GM13977 (cell line): ENCODE results near the gene DHRSX.
"Not testable (repeated sequence)": the region's sequence is repeated elsewhere in the genome, so short reads cannot be mapped to it uniquely, and the experiment has no call there.

Source experiments
- DNase-seq: peaks from one replicate; pipeline ENCODE4 v3.0.0; 2012; ENCODE audit warnings: low spot score
- in situ Hi-C: fragments of 300-500 bp; cut with MboI; formaldehyde crosslinking; loops from one replicate; pipeline ENCODE4 v1.12.0; 2022; ENCODE audit warnings: low sequenced_read_pairs, low pct_unique_long_range_greater_than_20kb, mixed read lengths, inconsistent platforms; ENCODE audit not compliant: unreplicated experiment
- TF ChIP-seq, protein P1 (sequence below): IDR thresholded peaks from 2 replicates; pipeline ENCODE4 v1.5.1; 2012; ENCODE audit warnings: mild to moderate bottlenecking, control low read depth; ENCODE audit not compliant: insufficient read depth; ENCODE audit errors: extremely low read depth, missing control alignments

DHRSX gene

DNA sequence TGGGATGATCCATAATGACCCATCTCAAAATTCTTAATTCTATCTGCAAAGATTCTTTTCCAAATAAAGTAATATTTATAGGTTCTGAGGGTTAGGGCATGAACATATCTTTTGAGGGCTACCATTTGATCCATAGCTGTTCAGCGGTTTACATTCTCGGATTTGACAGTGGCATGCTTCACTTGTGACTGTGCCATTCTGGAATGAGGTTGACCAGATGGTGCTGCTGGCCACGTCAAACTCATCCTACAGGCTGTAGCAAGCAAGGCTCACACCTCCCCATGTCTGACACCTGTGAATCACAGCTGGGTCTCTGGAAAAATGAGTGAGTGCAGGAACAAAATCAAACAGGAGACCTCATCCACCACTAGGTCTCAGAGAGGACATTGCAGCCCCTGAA is 280.5 kb downstream of the DHRSX start:
- in situ Hi-C loops: no loop called here
- TF ChIP-seq, protein P1, sequence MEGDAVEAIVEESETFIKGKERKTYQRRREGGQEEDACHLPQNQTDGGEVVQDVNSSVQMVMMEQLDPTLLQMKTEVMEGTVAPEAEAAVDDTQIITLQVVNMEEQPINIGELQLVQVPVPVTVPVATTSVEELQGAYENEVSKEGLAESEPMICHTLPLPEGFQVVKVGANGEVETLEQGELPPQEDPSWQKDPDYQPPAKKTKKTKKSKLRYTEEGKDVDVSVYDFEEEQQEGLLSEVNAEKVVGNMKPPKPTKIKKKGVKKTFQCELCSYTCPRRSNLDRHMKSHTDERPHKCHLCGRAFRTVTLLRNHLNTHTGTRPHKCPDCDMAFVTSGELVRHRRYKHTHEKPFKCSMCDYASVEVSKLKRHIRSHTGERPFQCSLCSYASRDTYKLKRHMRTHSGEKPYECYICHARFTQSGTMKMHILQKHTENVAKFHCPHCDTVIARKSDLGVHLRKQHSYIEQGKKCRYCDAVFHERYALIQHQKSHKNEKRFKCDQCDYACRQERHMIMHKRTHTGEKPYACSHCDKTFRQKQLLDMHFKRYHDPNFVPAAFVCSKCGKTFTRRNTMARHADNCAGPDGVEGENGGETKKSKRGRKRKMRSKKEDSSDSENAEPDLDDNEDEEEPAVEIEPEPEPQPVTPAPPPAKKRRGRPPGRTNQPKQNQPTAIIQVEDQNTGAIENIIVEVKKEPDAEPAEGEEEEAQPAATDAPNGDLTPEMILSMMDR: no peak
- DNase-seq: no peak

DNA sequence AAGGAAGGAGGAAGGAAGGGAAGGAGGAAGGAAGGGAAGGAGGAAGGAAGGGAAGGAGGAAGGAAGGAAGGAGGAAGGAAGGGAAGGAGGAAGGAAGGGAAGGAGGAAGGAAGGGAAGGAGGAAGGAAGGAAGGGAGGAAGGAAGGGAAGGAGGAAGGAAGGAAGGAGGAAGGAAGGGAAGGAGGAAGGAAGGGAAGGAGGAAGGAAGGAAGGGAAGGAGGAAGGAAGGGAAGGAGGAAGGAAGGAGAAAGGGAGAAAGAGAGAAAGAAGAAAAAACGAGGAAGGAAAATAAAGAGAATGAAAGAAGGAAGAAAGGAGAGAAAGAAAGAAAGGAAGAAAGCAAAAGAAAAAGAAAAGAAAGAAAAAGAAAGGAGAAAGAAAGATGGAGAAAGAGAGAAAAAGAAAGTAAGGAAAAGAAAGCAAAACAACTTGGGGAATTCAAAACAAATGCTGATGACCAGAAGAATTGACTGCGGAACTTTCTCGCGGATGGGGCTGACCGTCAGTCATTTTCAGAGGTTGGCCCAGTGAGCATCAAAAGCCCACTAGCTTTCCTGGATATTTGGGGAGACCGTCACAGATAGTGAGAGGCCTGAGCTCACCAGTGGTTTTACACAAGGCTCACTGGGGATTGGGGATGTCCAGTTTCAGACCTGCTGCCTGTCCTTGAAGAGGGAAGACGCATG is 286.5 kb downstream of the DHRSX start:
- DNase-seq, in situ Hi-C loops: not testable (repeated sequence)

DNA sequence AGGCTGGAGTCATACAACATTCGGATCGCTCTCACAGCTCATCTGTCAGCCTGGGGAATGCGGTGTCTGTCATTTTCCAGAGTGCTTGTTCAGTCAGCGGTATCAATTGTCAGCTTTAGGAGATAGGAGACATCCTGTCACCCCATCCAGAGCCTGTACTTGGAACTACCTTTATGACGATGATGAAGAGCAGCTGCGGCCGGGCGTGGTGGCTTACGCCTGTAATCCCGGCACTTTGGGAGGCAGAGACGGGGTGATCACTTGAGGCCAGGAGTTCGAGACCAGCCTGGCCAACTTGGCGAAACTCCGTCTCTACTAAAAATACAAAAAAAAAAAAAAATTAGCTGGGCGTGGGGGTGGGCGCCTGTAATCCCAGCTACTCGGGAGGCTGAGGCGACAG is 289.1 kb downstream of the DHRSX start:
- in situ Hi-C loops, DNase-seq: not testable (repeated sequence)

DNA sequence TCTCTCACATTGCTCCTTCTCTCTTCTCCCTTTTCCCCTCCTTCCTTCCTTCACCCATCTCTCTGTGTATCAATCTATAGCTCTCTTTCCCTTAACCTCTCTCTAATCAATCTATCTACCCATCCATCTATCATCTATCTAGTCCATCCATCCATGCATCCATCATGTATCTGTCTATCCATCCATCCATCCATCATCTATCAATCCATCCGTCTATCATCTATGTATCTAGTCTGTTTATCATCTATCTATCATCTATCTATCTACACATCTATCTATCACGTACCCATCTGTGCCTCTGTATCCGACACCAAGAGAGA is 307.5 kb downstream of the DHRSX start:
- DNase-seq: no peak
- TF ChIP-seq, protein P1: no peak
- in situ Hi-C loops: no loop called here

DNA sequence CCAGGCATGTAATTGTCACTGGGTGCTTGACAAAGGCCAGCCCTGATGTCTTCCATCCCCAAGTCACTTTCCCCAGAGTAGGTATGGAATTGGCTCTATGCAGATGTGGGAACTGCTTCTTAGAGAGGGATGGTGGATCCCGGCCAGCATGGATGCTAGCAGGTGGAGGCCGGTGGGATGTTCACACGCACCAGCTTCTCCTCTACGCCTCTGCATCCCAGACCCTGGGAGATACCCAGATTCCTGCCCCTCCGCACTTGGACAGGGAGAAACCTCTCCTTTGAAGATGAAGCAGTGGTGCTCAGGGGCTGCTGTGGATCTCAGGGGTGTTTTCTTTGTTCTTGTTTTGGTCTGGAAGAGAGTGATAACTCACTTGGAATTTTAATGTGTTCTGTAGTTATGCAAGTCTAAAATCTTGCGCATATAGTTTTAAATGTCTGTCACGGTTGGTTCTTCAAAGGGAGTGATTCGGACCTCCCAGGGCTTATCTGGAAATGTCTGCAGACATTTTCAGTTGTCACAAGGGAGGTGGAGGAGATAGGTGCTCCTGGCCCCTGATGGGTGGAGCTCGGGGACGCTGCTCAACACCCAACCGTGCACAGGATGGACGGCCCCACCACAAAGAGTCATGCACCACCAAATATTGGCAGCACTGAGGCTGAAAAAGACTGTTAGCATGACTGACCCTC is 308.0 kb downstream of the DHRSX start:
- in situ Hi-C loops: no loop called here
- DNase-seq: no peak
- TF ChIP-seq, protein P1: no peak

DNA sequence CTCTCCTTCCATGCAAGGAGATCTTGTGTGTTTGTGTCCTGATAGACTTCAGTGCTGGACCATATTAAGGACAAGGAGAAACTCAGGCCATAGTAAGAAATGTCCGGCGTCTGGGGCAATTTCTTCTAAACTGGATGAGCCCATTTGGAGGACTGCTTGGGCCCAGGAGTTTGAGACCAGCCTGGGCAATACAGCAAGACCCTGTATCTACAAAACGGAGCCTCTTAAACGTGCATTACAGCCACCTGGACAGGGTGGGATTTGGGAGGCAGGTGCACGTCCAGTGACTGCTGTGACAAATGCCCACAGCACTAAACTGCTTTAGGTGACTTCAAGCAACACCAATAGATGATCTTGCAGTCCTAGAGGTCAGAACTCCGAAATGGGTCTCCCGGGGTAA is 311.9 kb downstream of the DHRSX start:
- DNase-seq: no peak
- in situ Hi-C loops: no loop called here
- TF ChIP-seq, protein P1: no peak

DNA sequence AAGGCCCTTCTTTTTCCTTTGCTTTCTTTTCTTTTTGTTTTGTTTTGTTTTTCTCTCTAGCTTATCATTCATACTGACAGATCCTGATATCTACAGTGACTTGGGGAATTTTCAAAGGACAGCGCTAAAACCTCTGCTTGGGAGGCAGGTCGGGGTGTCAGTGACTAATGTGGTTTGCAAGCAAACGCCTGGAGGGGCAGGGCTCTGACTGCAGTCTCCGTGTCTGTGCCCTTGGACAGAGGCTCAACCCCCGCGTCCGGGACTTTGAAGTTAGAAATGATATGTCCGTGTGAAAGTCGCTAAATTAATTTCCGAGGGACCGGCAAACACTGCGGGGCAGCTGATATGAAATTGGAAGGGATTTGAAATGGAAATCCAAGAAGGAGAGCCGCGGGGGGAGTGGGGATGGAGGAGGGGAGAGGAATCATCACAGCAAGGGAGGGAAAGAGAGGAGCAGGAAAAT is 312.4 kb downstream of the DHRSX start:
- DNase-seq: no peak
- TF ChIP-seq, protein P1: no peak
- in situ Hi-C loops: no loop called here
